ENCODE results near the gene FAM3D. TPM values are rescaled to one million over a fixed set of nuclear protein-coding genes. Genes with fewer than 3 reads are reported as not detected.

The FAM3D gene
- total and polyA plus RNA-seq, 9 of the 15 experiments (the other 6 are each of a cell fraction or from before 2014, with no cell fraction given) = not detected

DNA sequence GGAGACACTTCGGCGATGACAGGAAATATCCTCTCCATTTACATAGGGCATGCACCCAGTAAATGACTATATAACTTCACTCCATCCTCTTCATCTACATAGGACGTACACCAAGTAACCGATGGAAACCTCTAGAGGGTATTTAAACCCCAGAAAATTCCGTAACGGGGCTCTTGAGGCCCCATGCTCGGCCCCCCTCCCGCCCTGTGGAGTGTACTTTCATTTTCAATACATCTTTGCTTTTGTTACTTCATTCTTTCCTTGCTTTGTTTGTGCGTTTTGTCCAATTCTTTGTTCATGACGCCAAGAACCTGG lies 81.9 kb downstream of the FAM3D start:
- Histone ChIP-seq H3K9me3 (replicated peaks; ENCODE audit: control insufficient read depth, insufficient read depth, low read depth, low read length) (no peaks in the 10 kb centered on the region), H3K36me3 (ENCODE audit: control insufficient read depth, insufficient read depth, low read length) (no peaks in the 10 kb centered on the region), H3K9me1 (ENCODE audit: control insufficient read depth, insufficient read depth, low read length) (no peaks in the 10 kb centered on the region), H3K4me2 (ENCODE audit: insufficient read depth, low read length) (peak overlapping the region; percentile 66), H3K79me2 (ENCODE audit: control insufficient read depth, insufficient read depth, low read length) (no peaks in the 10 kb centered on the region), H3K4me1 (replicated peaks in 1 of 2; ENCODE audit: control insufficient read depth in 2 of 2, insufficient read depth in 2 of 2, low read length in 2 of 2) (peaks cover 0 to 12% of the 10 kb centered on the region in 2 experiments; a peak in 3 of 5 replicates), H4K20me1 (replicated peaks; ENCODE audit: control insufficient read depth, insufficient read depth, low read length) (peaks cover 5% of the 10 kb centered on the region; the same call in 1 of the 2 replicates), H3K27me3 (ENCODE audit: control insufficient read depth in 2 of 2, insufficient read depth in 2 of 2, low read length in 2 of 2) (peaks cover 9 to 60% of the 10 kb centered on the region in 2 experiments; a peak in 4 of 5 replicates), H2AFZ (ENCODE audit: low read depth, low read length) (peak overlapping the region; percentile 77), H3K9ac (ENCODE audit: insufficient read depth in 1 of 2, low read depth in 2 of 2, low read length in 2 of 2) (peak overlapping the region in 1 of 2 experiments; percentile 78; a peak in 1 of 4 replicates), H3K27ac (ENCODE audit: extremely low read depth, low read depth, low read length) (no peak overlapping the region), H3K4me3 (peak overlapping the region; percentile 36)
- FAIRE-seq = no peak
- ATAC-seq = peak; percentile 46
- intact Hi-C loops (cut with micrococcal nuclease) = no loop called here
- no TSS peak for BruUV-seq (replicated peaks)
- WGBS (ENCODE audit: insufficient coverage, low coverage, missing lambda C conversion rate) = 1% methylated on average over 10 of the region's 10 CpGs
- DNase-seq (ENCODE audit: extremely low read depth in 1 of 4, low spot score in 3 of 4) = no peak
- TF ChIP-seq HDAC8 (tag; IDR thresholded peaks at IDR 0.05) = no peak
- no peak for TF ChIP-seq KLF10 (CRISPR knock-in tag; IDR thresholded peaks at IDR 0.05)
- no peak for TF ChIP-seq KAT8 (IDR thresholded peaks at IDR 0.05; ENCODE audit: low read depth)
- no peak for TF ChIP-seq HNRNPK (IDR thresholded peaks at IDR 0.05; ENCODE audit: low read depth, low read length, poor library complexity, severe bottlenecking)
- no peak for TF ChIP-seq ZNF764 (CRISPR knock-in tag; IDR thresholded peaks at IDR 0.05; ENCODE audit: low read depth)
- TF ChIP-seq FIP1L1 (IDR thresholded peaks at IDR 0.05; ENCODE audit: low read depth, low read length, poor library complexity, severe bottlenecking) = no peak
- no peak for TF ChIP-seq SOX6 (IDR thresholded peaks at IDR 0.05)
- TF ChIP-seq PYGO2 (tag; IDR thresholded peaks at IDR 0.05) = no peak
- TF ChIP-seq CBX5 (IDR thresholded peaks at IDR 0.05; ENCODE audit: borderline replicate concordance, low read depth) = no peak
- no peak for TF ChIP-seq TSC22D4 (tag; IDR thresholded peaks at IDR 0.05)
- TF ChIP-seq PURB (CRISPR knock-in tag; IDR thresholded peaks at IDR 0.05; ENCODE audit: low read depth) = no peak
- CTCF ChIA-PET (ENCODE audit: low intra/inter-chr PET ratio) = no interaction called here
- in situ Hi-C loops (cut with MboI) = no loop called here
- POLR2A ChIA-PET = interaction anchor here (0.6 to 0.8 kb wide), 2 partner anchors 14 to 46 kb away, joined by 3 to 5 read pairs; no protein-coding TSS in a partner anchor

Other genes starting within 250 kb of the FAM3D start
- gene PDHB, start 232.9 kb downstream of the FAM3D start, total RNA-seq (2014; rRNA removed) = 57.7 and 123 TPM in 2 replicates
- 66.0 and 71.2 TPM in 2 replicates for gene PDHB, start 232.9 kb downstream of the FAM3D start, total RNA-seq (2014; rRNA removed; fragmentation: Illumina TruSeq; extraction: Trizol)
- 55.6 and 58.6 TPM in 2 replicates for gene PDHB, start 232.9 kb downstream of the FAM3D start, total RNA-seq (2015; rRNA removed; fragmentation: Illumina TruSeq; extraction: Trizol)
- 50.9 and 51.2 TPM in 2 replicates for gene PDHB, start 232.9 kb downstream of the FAM3D start, total RNA-seq (2021)
- gene PDHB, start 232.9 kb downstream of the FAM3D start, polyA plus RNA-seq (2011; rRNA removed) = 68.6 and 85.2 TPM in 2 replicates
- 54.3 and 58.0 TPM in 2 replicates for gene PDHB, start 232.9 kb downstream of the FAM3D start, polyA plus RNA-seq (2014; fragmentation: Illumina TruSeq; extraction: Trizol)
- gene PDHB, start 232.9 kb downstream of the FAM3D start, polyA plus RNA-seq (2014; fragmentation: Nextera tagmentation; extraction: Ambion mirVana) = 100 to 1,000 TPM; 166 to 178 TPM
- 90.0 and 131 TPM in 2 replicates for gene PDHB, start 232.9 kb downstream of the FAM3D start, polyA plus RNA-seq (2014; rRNA removed)
- gene KCTD6, start 174.7 kb downstream of the FAM3D start, total RNA-seq (2014; rRNA removed) = 2.1 and 4.4 TPM in 2 replicates
- 3.7 and 5.1 TPM in 2 replicates for gene KCTD6, start 174.7 kb downstream of the FAM3D start, total RNA-seq (2014; rRNA removed; fragmentation: Illumina TruSeq; extraction: Trizol)
- gene KCTD6, start 174.7 kb downstream of the FAM3D start, total RNA-seq (2015; rRNA removed; fragmentation: Illumina TruSeq; extraction: Trizol) = 5.2 and 5.3 TPM in 2 replicates
- gene KCTD6, start 174.7 kb downstream of the FAM3D start, total RNA-seq (2021) = 3.0 and 3.5 TPM in 2 replicates
- gene KCTD6, start 174.7 kb downstream of the FAM3D start, polyA plus RNA-seq (2011; rRNA removed) = 5.0 and 5.1 TPM in 2 replicates
- gene KCTD6, start 174.7 kb downstream of the FAM3D start, polyA plus RNA-seq (2014; fragmentation: Illumina TruSeq; extraction: Trizol) = 4.2 and 5.9 TPM in 2 replicates
- gene KCTD6, start 174.7 kb downstream of the FAM3D start, polyA plus RNA-seq (2014; fragmentation: Nextera tagmentation; extraction: Ambion mirVana) = 1 to 10 TPM; 4.0 to 4.5 TPM
- gene KCTD6, start 174.7 kb downstream of the FAM3D start, polyA plus RNA-seq (2014; rRNA removed) = 3.9 and 5.3 TPM in 2 replicates
- not detected in 2 replicates for gene ACOX2, start 129.6 kb downstream of the FAM3D start, total RNA-seq (2014; rRNA removed)
- gene ACOX2, start 129.6 kb downstream of the FAM3D start, total RNA-seq (2014; rRNA removed; fragmentation: Illumina TruSeq; extraction: Trizol) = not detected in 2 replicates
- not detected in 2 replicates for gene ACOX2, start 129.6 kb downstream of the FAM3D start, total RNA-seq (2015; rRNA removed; fragmentation: Illumina TruSeq; extraction: Trizol)
- gene ACOX2, start 129.6 kb downstream of the FAM3D start, total RNA-seq (2021) = not detected in 2 replicates
- not detected in 2 replicates for gene ACOX2, start 129.6 kb downstream of the FAM3D start, polyA plus RNA-seq (2011; rRNA removed)
- gene ACOX2, start 129.6 kb downstream of the FAM3D start, polyA plus RNA-seq (2014; fragmentation: Illumina TruSeq; extraction: Trizol) = not detected in 2 replicates
- gene ACOX2, start 129.6 kb downstream of the FAM3D start, polyA plus RNA-seq (2014; fragmentation: Nextera tagmentation; extraction: Ambion mirVana) = under 1 TPM in 1 of 2 experiments, not detected in 1; 0.15 TPM
- gene ACOX2, start 129.6 kb downstream of the FAM3D start, polyA plus RNA-seq (2014; rRNA removed) = not detected in 2 replicates
- gene FAM107A, start 89.4 kb downstream of the FAM3D start, total RNA-seq (2014; rRNA removed) = not detected in 2 replicates
- not detected in 2 replicates for gene FAM107A, start 89.4 kb downstream of the FAM3D start, total RNA-seq (2014; rRNA removed; fragmentation: Illumina TruSeq; extraction: Trizol)
- not detected in 2 replicates for gene FAM107A, start 89.4 kb downstream of the FAM3D start, total RNA-seq (2015; rRNA removed; fragmentation: Illumina TruSeq; extraction: Trizol)
- 0.07 TPM in 1 of 2 replicates, not detected in the other for gene FAM107A, start 89.4 kb downstream of the FAM3D start, total RNA-seq (2021)
- not detected in 2 replicates for gene FAM107A, start 89.4 kb downstream of the FAM3D start, polyA plus RNA-seq (2011; rRNA removed)
- gene FAM107A, start 89.4 kb downstream of the FAM3D start, polyA plus RNA-seq (2014; fragmentation: Illumina TruSeq; extraction: Trizol) = not detected in 2 replicates
- not detected for gene FAM107A, start 89.4 kb downstream of the FAM3D start, polyA plus RNA-seq (2014; fragmentation: Nextera tagmentation; extraction: Ambion mirVana)
- gene FAM107A, start 89.4 kb downstream of the FAM3D start, polyA plus RNA-seq (2014; rRNA removed) = not detected in 2 replicates

All from K562 (cell line).